Testis (tissue), 3 donors: ENCODE data around the gene NPC1L1. TPM values are rescaled to one million over a fixed set of nuclear protein-coding genes. Genes with fewer than 3 reads are reported as not detected.

Experiments used
- DNase-seq: peaks from one replicate; pipeline ENCODE4 v3.0.0-alpha.2; 2019
- H3K27ac ChIP-seq, 2 donors: fragments of 200-600 bp; sonication (generic); one replicate each; pipeline ENCODE4 v1.5.1; 2019
- H3K27me3 ChIP-seq: fragments of 200-600 bp; sonication (generic); one replicate; pipeline ENCODE4 v1.5.1; 2019
- H3K36me3 ChIP-seq: fragments of 200-600 bp; sonication (generic); one replicate; pipeline ENCODE4 v1.5.1; 2017; ENCODE audit warnings: low read depth; ENCODE audit errors: missing control alignments
- H3K4me1 ChIP-seq: fragments of 200-600 bp; sonication (generic); one replicate; pipeline ENCODE4 v1.5.1; 2019
- H3K4me3 ChIP-seq, 2 donors: fragments of 200-600 bp; sonication (generic); one replicate each; pipeline ENCODE4 v1.5.1; 2017 to 2019
- H3K9me3 ChIP-seq: fragments of 200-600 bp; sonication (generic); one replicate; pipeline ENCODE4 v1.5.1; 2017
- CTCF ChIP-seq, 3 experiments: fragments of 450-650 bp in 2 of 3; fragments of 200-600 bp in 1 of 3; sonication (generic) in 1 of 3; IDR thresholded peaks; one replicate each; pipeline ENCODE4 v1.5.1; 2016 to 2019; ENCODE audit warnings: antibody characterized with exemption in 3 of 3, mild to moderate bottlenecking in 2 of 3, moderate library complexity in 1 of 3
- POLR2A ChIP-seq: fragments of 450-650 bp; IDR thresholded peaks from one replicate; pipeline ENCODE4 v1.6.1; 2017; ENCODE audit warnings: antibody characterized with exemption, mild to moderate bottlenecking, moderate library complexity
- WGBS, 2 donors: methylation state at CpG; one replicate each; pipeline ENCODE4 v1.1.5; 2018; 5-methylcytosine and 5-hydroxymethylcytosine counted together
- intact Hi-C: fragments of 100-400 bp; cut with DNase I; formaldehyde crosslinking; loops from one replicate; pipeline ENCODE4 v1.15.1; 2023; ENCODE audit warnings: low total_unique reads
- polyA plus RNA-seq: library from polyadenylated mRNA; stranded (reverse); fragments of 350-450 nt; fragmentation: Illumina TruSeq; extraction: RNeasy Lipid Tissue Mini Kit (QIAGEN cat#74804); gene quantifications from one replicate; pipeline ENCODE4 v1.2.3, GENCODE V29; 2014; ENCODE audit warnings: low read depth, low replicate concordance; ENCODE audit not compliant: insufficient read depth
- total RNA-seq, 2 donors: library from RNA; depleted of rRNA; stranded (reverse); fragments of >200 nt; gene quantifications; one replicate each; pipeline ENCODE4 v1.2.3, GENCODE V29; 2016

The NPC1L1 gene
- total and polyA plus RNA-seq, 3 donors from 2014 or later, result 0.37 to 0.83 (median 0.55) TPM

- intact Hi-C loops, result no loop called here
- H3K36me3 ChIP-seq, result no peaks in the 10 kb centered on the region
- no peak overlapping the region for H3K27ac ChIP-seq
- DNase-seq, result no peak
- H3K4me1 ChIP-seq, result no peaks in the 10 kb centered on the region
- 83 to 88% methylated on average over 3 of the region's 3 CpGs for WGBS, 2 donors
- H3K4me3 ChIP-seq, result no peak overlapping the region
- H3K9me3 ChIP-seq, result no peaks in the 10 kb centered on the region
- H3K27me3 ChIP-seq, result no peaks in the 10 kb centered on the region
- TF ChIP-seq POLR2A, result no peak
- TF ChIP-seq CTCF (IDR thresholded peaks at IDR 0.05), result no peak
Observed at GRCh38 chr7:44548893-44549292, 7.8 kb upstream of the NPC1L1 start.

DNA sequence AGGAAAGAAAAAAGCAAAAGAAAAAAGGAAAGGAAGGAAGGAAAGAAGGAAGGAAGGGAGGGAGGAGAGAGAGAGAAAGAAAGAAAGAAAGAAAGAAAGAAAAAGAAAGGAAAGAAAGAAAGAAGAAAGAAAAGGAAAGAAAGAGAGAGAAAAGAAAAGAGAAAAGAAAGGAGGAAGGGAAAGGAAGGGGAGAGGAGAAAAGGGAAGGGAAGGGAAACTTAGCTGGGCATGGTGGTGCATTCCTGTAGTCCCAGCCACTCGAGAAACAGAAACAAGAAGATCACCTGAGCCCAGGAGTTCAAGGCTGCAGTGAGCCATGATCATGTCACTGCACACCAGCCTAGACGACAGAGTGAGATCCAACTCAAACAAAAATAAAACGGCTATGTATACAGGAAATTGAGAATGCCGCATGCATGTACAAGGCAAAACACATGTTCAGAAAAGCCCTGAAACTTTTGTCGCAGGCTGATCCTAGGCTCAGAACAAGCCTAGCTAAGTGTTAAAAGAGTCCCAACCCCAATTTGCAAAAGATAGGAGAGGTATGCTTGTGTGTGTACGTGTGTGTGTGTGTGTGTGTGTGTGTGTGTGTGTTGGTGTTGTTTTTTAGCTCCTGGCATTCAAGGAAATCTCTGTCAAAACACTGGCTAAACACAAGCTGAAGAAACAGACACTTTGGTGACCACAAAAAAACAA is 6.6 kb upstream of the NPC1L1 start:
- H3K27me3 ChIP-seq, result no peaks in the 10 kb centered on the region
- no peak for DNase-seq
- no peak overlapping the region for H3K27ac ChIP-seq
- no peak overlapping the region for H3K4me3 ChIP-seq
- TF ChIP-seq POLR2A (no peak), CTCF (IDR thresholded peaks at IDR 0.05) (no peak)
- H3K9me3 ChIP-seq, result no peaks in the 10 kb centered on the region
- WGBS, 2 donors, result 50 to 62% methylated on average over 6 of the region's 6 CpGs
- no peaks in the 10 kb centered on the region for H3K4me1 ChIP-seq
- no peaks in the 10 kb centered on the region for H3K36me3 ChIP-seq
- intact Hi-C loops, result no loop called here

GRCh38 chr7:44541876-44542610 is 913 bp upstream of the NPC1L1 start:
- DNase-seq, result no peak
- Histone ChIP-seq H3K4me3 (no peak overlapping the region), H3K4me1 (no peaks in the 10 kb centered on the region), H3K36me3 (no peaks in the 10 kb centered on the region), H3K27me3 (no peaks in the 10 kb centered on the region), H3K27ac (no peak overlapping the region), H3K9me3 (no peaks in the 10 kb centered on the region)
- 88 to 90% methylated on average over 6 of the region's 6 CpGs for WGBS, 2 donors
- TF ChIP-seq POLR2A (no peak), CTCF (IDR thresholded peaks at IDR 0.05) (no peak)
- intact Hi-C loops, result no loop called here

DNA sequence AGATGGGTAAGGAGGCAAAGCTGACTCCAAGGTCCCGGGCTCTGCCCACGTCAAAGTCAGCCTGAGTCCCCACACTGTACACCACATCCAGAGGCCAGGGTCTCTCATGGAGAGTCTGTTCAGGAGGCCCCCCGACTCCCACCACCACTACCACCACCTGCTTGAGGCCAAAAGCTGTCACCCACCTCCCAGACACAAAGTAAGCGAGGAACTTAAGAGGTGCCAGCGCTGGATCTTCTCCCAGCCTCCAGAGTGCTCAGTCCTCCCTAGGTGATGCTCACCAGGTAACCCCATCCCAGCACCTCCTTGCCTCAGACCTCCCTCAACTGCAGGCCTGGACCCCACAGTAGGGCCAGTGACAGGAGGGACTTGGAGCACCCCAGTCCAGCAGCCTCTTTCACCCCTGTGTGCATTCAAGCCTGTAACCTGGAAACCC is 520 bp downstream of the NPC1L1 start:
- no peak for DNase-seq
- no peak overlapping the region for H3K27ac ChIP-seq
- intact Hi-C loops, result no loop called here
- no peak overlapping the region for H3K4me3 ChIP-seq
- no peaks in the 10 kb centered on the region for H3K27me3 ChIP-seq
- H3K4me1 ChIP-seq, result no peaks in the 10 kb centered on the region
- H3K9me3 ChIP-seq, result no peaks in the 10 kb centered on the region
- H3K36me3 ChIP-seq, result no peaks in the 10 kb centered on the region
- TF ChIP-seq CTCF (IDR thresholded peaks at IDR 0.05) (no peak), POLR2A (no peak)
- 88% methylated on average over 5 of the region's 5 CpGs; no CpG with 5 or more reads in 1 of the 2 donors for WGBS, 2 donors
